Thyroid gland (tissue), 4 donors: ENCODE data around the gene SH3RF3. TPM values are rescaled to one million over a fixed set of nuclear protein-coding genes. Genes with fewer than 3 reads are reported as not detected.

ENCODE experiments used
- DNase-seq, 2 donors: peaks; one replicate each; pipeline ENCODE4 v3.0.0-alpha.2; 2019
- H3K27ac ChIP-seq, 3 donors: fragments of 200-600 bp; sonication (generic); 1 replicate in 2 of 3; 2 replicates in 1 of 3; pipeline ENCODE4 v1.5.1; 2016 to 2019; ENCODE audit warnings: mild to moderate bottlenecking in 1 of 3, moderate library complexity in 1 of 3
- H3K27me3 ChIP-seq: fragments of 200-600 bp; sonication (generic); one replicate; pipeline ENCODE4 v1.5.1; 2019
- H3K36me3 ChIP-seq, 2 donors: fragments of 200-600 bp; sonication (generic); one replicate each; pipeline ENCODE4 v1.5.1; 2016 to 2019
- H3K4me1 ChIP-seq, 2 donors: fragments of 200-600 bp; sonication (generic); one replicate each; pipeline ENCODE4 v1.5.1; 2017 to 2019
- H3K4me3 ChIP-seq, 3 donors: fragments of 200-600 bp; sonication (generic); replicated peaks in 1 of 3; 1 replicate in 2 of 3; 2 replicates in 1 of 3; pipeline ENCODE4 v1.5.1; 2016; ENCODE audit warnings: mild to moderate bottlenecking in 1 of 3
- H3K9me3 ChIP-seq: fragments of 200-600 bp; sonication (generic); one replicate; pipeline ENCODE4 v1.5.1; 2017
- POLR2A ChIP-seq, 2 donors: fragments of 450-650 bp; IDR thresholded peaks; one replicate each; pipeline ENCODE4 v1.6.1; 2017; ENCODE audit warnings: antibody characterized with exemption in 2 of 2, mild to moderate bottlenecking in 2 of 2, moderate library complexity in 1 of 2
- WGBS, 2 donors: methylation state at CpG; one replicate each; pipeline ENCODE4 v1.1.5; 2017; 5-methylcytosine and 5-hydroxymethylcytosine counted together
- intact Hi-C: fragments of 100-400 bp; cut with DNase I; formaldehyde crosslinking; loops from one replicate; pipeline ENCODE4 v1.15.1; 2023
- total RNA-seq, 4 donors: library from RNA; depleted of rRNA; stranded (reverse); fragments of >200 nt; gene quantifications; one replicate each; pipeline ENCODE4 v1.2.3, GENCODE V29; 2016
- TF ChIP-seq, protein P1 (sequence below), 6 experiments: fragments of 200-600 bp in 3 of 6; fragments of 450-650 bp in 3 of 6; sonication (generic) in 3 of 6; IDR thresholded peaks; one replicate each; pipeline ENCODE4 v1.5.1; 2016 to 2019; ENCODE audit warnings: antibody characterized with exemption in 6 of 6, mild to moderate bottlenecking in 2 of 6, inconsistent platforms in 1 of 6, moderate library complexity in 1 of 6

The SH3RF3 gene
- total RNA-seq, 4 donors from 2014 or later: 2.1 to 7.4 (median 2.8) TPM

- no peak for DNase-seq
- intact Hi-C loops: no loop called here
- H3K27ac ChIP-seq: no peak overlapping the region
- no peak for TF ChIP-seq POLR2A (IDR thresholded peaks at IDR 0.05)
- TF ChIP-seq, protein P1, sequence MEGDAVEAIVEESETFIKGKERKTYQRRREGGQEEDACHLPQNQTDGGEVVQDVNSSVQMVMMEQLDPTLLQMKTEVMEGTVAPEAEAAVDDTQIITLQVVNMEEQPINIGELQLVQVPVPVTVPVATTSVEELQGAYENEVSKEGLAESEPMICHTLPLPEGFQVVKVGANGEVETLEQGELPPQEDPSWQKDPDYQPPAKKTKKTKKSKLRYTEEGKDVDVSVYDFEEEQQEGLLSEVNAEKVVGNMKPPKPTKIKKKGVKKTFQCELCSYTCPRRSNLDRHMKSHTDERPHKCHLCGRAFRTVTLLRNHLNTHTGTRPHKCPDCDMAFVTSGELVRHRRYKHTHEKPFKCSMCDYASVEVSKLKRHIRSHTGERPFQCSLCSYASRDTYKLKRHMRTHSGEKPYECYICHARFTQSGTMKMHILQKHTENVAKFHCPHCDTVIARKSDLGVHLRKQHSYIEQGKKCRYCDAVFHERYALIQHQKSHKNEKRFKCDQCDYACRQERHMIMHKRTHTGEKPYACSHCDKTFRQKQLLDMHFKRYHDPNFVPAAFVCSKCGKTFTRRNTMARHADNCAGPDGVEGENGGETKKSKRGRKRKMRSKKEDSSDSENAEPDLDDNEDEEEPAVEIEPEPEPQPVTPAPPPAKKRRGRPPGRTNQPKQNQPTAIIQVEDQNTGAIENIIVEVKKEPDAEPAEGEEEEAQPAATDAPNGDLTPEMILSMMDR (IDR thresholded peaks at IDR 0.05): no peak
- peaks cover 0 to 14% of the 10 kb centered on the region in 2 donors for H3K4me1 ChIP-seq
- H3K4me3 ChIP-seq: no peak overlapping the region
- H3K27me3 ChIP-seq: no peaks in the 10 kb centered on the region
- WGBS, 2 donors: 78 to 87% methylated on average over 2 of the region's 2 CpGs
- H3K36me3 ChIP-seq: no peaks in the 10 kb centered on the region
- no peaks in the 10 kb centered on the region for H3K9me3 ChIP-seq
These were observed 37.8 kb downstream of the SH3RF3 start for GRCh38 chr2:109166811-109167210.

GRCh38 chr2:109168086-109168485 lies 39.1 kb downstream of the SH3RF3 start:
- intact Hi-C loops: no loop called here
- WGBS, 2 donors: 98 to 100% methylated on average over 2 of the region's 2 CpGs
- no peak overlapping the region for H3K4me3 ChIP-seq
- no peak for DNase-seq
- no peak overlapping the region for H3K27ac ChIP-seq
- no peaks in the 10 kb centered on the region for H3K27me3 ChIP-seq
- no peaks in the 10 kb centered on the region for H3K36me3 ChIP-seq
- H3K4me1 ChIP-seq: peaks cover 3 to 23% of the 10 kb centered on the region in 2 donors
- H3K9me3 ChIP-seq: no peaks in the 10 kb centered on the region
- no peak for TF ChIP-seq POLR2A (IDR thresholded peaks at IDR 0.05)
- TF ChIP-seq, protein P1 (IDR thresholded peaks at IDR 0.05): no peak

- peaks cover 8 to 28% of the 10 kb centered on the region in 2 donors for H3K4me1 ChIP-seq
- intact Hi-C loops: no loop called here
These were observed 39.7 kb downstream of the SH3RF3 start for GRCh38 chr2:109168716-109169115.

DNA sequence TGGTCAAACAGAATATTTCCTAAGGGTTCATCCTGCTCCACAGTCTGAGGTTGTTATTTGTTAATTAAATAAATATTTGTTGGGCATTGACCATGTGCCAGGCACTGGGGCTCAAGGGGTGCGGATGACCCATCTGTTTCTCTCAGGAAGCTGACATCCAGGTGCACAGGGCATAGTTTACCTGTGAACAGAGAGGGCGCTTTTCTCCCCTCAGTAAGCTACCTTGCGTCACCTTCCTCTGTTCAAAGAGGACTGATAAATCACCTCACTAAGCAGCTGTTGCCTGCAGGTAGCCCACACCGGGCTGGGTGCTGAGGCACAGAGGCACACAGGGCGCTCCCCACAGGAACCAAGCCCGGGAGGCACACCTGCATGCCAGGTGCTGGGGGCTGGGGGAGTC lies 41.6 kb downstream of the SH3RF3 start:
- Histone ChIP-seq H3K27me3 (no peaks in the 10 kb centered on the region), H3K36me3 (no peaks in the 10 kb centered on the region), H3K4me3 (no peak overlapping the region), H3K4me1 (peaks cover 8 to 19% of the 10 kb centered on the region in 2 donors), H3K27ac (no peak overlapping the region), H3K9me3 (no peaks in the 10 kb centered on the region)
- 86 to 90% methylated on average over 6 of the region's 6 CpGs for WGBS, 2 donors
- intact Hi-C loops: no loop called here
- TF ChIP-seq, protein P1 (IDR thresholded peaks at IDR 0.05): no peak
- TF ChIP-seq POLR2A (IDR thresholded peaks at IDR 0.05): no peak
- no peak for DNase-seq

More at GRCh38 chr2:109168716-109169115, 39.7 kb downstream of the SH3RF3 start:
- no peaks in the 10 kb centered on the region for H3K9me3 ChIP-seq
- no peaks in the 10 kb centered on the region for H3K27me3 ChIP-seq
- no peak for DNase-seq
- WGBS, 2 donors: 77 to 83% methylated on average over 2 of the region's 2 CpGs
- no peak for TF ChIP-seq POLR2A (IDR thresholded peaks at IDR 0.05)
- TF ChIP-seq, protein P1 (IDR thresholded peaks at IDR 0.05): no peak
- no peak overlapping the region for H3K27ac ChIP-seq
- H3K4me3 ChIP-seq: no peak overlapping the region
- no peaks in the 10 kb centered on the region for H3K36me3 ChIP-seq

GRCh38 chr2:109171444-109172334 lies 42.7 kb downstream of the SH3RF3 start:
- Histone ChIP-seq H3K27me3 (no peaks in the 10 kb centered on the region), H3K9me3 (no peaks in the 10 kb centered on the region), H3K36me3 (no peaks in the 10 kb centered on the region), H3K4me1 (peaks cover 8 to 19% of the 10 kb centered on the region in 2 donors), H3K27ac (peak overlapping the region; percentile 24 to 47 (median 38)), H3K4me3 (no peak overlapping the region)
- intact Hi-C loops: no loop called here
- WGBS, 2 donors: 60 to 66% methylated on average over 30 to 34 of the region's 36 CpGs
- TF ChIP-seq, protein P1 (IDR thresholded peaks at IDR 0.05): no peak
- no peak for TF ChIP-seq POLR2A (IDR thresholded peaks at IDR 0.05)
- peak; percentile 18 to 23 for DNase-seq
